MG63 (cell line): Measurements from ENCODE around the gene CHST11. TPM values are rescaled to one million over a fixed set of nuclear protein-coding genes. Genes with fewer than 3 reads are reported as not detected.
A peak's percentile ranks its signal among the peaks of the same experiment; 100 is the strongest.

Experiments
- DNase-seq: peaks from one replicate; pipeline ENCODE4 v3.0.0-alpha.2; 2020
- H3K27me3 ChIP-seq: fragments of 250-450 bp; sonication (Bioruptor Pico); 2 replicates; pipeline ENCODE4 v1.5.1; 2020; ENCODE audit warnings: mild to moderate bottlenecking, moderate library complexity
- H3K36me3 ChIP-seq: fragments of 250-450 bp; sonication (Bioruptor Pico); 2 replicates; pipeline ENCODE4 v1.5.1; 2020; ENCODE audit warnings: mild to moderate bottlenecking, moderate library complexity
- H3K4me3 ChIP-seq: fragments of 250-450 bp; sonication (Bioruptor Pico); 2 replicates; pipeline ENCODE4 v1.5.1; 2020; ENCODE audit warnings: mild to moderate bottlenecking, moderate library complexity
- H3K9me3 ChIP-seq: fragments of 250-450 bp; sonication (Bioruptor Pico); 2 replicates; pipeline ENCODE4 v1.5.1; 2020; ENCODE audit warnings: mild to moderate bottlenecking, moderate library complexity
- total RNA-seq: library from RNA; depleted of rRNA; stranded (reverse); fragments of >200 nt; shearing (Covaris generic); gene quantifications from 2 replicates; pipeline ENCODE4 v1.2.3, GENCODE V29; 2014; ENCODE audit warnings: low replicate concordance

Gene CHST11
- total RNA-seq, 1 experiment from 2014 or later, result 0.13 TPM

DNA sequence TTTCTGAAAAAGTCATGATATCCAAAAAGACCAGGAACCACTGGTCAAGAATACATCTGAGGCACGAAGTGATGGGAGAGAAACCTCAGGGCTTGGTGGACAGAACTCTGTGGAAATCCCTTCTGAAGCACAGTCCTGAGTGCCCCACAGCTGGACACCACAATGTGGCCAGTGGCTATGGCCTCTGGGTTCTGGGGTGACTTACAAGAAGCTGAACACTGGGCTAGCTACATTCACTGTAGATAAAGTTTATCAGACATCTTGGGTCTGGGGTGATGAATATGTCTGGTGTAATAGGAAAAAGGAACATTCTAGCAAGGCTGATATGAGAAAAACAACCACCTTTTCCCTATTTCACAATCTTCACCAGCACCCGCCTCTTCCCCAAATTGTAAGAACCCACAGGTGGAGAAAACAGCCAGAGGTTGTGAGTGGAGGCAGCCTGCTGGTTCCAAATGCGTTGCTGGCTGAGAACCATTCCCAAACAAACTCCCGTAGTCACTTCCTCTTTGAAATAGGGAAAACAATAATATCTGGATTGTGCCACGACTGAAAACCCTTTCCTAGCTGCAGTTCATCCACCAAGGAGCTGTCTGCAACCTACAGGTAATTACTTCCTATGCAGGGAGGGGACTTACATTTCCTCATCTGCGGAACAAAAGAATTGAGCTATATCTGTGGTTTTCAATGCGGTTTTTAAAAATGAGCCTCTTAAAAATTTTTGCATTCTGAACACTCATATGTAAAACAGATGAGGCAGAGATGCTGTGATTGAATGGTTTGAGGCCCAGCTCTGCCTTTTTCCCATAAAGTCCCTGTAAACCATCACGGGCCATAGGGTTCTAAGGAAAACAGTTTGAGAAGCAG is 307.7 kb downstream of the CHST11 start:
- DNase-seq, result no peak
- no peak overlapping the region for H3K4me3 ChIP-seq
- H3K9me3 ChIP-seq, result no peaks in the 10 kb centered on the region
- no peaks in the 10 kb centered on the region for H3K36me3 ChIP-seq
- no peaks in the 10 kb centered on the region for H3K27me3 ChIP-seq

DNA sequence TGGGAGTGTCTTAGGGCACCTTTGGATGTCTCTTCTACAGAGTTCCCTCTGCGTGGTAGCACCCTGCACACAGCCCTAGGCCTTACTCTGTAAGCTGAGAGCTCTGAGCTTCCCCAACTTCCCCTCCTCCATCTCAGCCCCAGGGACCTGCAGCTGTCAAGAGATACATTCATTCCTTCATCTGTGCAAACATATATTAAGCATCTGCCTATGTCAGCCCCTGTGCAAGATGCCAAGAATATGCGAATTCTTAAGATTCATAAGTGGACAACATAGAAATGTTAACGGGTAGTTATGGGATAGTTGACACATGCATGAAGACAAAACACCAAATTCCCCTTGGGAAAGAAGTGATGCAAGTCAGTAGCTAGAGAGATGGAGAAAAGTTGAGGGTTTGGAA is 310.5 kb downstream of the CHST11 start:
- peaks cover 6% of the 10 kb centered on the region for H3K9me3 ChIP-seq
- no peak for DNase-seq
- H3K4me3 ChIP-seq, result no peak overlapping the region
- no peaks in the 10 kb centered on the region for H3K27me3 ChIP-seq
- no peaks in the 10 kb centered on the region for H3K36me3 ChIP-seq

- no peaks in the 10 kb centered on the region for H3K36me3 ChIP-seq
- peaks cover 11% of the 10 kb centered on the region for H3K9me3 ChIP-seq
- DNase-seq, result no peak
- H3K4me3 ChIP-seq, result no peak overlapping the region
- no peaks in the 10 kb centered on the region for H3K27me3 ChIP-seq
These were observed 311.3 kb downstream of the CHST11 start for GRCh38 chr12:104768033-104768432.

DNA sequence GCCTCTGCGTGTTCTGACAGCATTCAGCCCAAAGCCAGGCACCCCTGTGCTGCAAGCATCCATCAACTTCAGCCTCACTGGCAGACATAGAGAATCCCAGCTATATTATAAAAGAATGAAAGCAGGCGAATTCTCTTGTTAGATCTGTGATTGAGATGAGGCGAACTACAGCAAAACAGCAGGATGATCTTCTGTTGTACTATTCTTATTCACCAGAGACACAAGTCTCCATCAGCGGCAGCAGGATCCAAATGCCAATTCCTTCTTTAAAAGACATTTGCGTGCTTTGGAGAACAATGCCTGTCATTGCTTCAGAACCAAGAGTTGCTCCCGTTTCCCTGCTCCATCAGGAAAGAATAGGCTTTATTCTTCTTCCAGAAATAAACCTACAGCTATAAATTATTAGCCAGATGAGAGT is 312.4 kb downstream of the CHST11 start:
- no peaks in the 10 kb centered on the region for H3K36me3 ChIP-seq
- no peak for DNase-seq
- no peaks in the 10 kb centered on the region for H3K27me3 ChIP-seq
- no peak overlapping the region for H3K4me3 ChIP-seq
- H3K9me3 ChIP-seq, result peaks cover 11% of the 10 kb centered on the region

DNA sequence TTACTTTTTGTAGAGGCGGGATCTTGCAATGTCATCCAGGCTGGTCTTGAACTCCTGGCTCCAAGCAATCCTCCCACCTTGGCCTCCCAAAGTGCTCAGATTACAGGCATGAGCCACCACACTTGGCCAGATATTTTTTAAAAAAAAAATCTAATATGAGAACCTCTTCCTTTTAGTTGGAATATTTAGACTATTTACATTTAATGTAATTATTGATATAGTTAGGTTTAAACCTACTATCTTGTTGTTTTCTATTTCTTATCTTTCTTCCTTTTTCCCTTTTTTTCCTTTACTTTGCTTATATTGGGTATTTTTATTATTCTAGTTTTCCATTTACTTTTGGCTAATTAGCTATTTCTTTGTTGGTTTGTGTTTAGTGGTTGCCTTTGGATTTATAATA is 315.6 kb downstream of the CHST11 start:
- Histone ChIP-seq H3K9me3 (peaks cover 11% of the 10 kb centered on the region), H3K4me3 (no peak overlapping the region), H3K36me3 (no peaks in the 10 kb centered on the region), H3K27me3 (no peaks in the 10 kb centered on the region)
- no peak for DNase-seq

GRCh38 chr12:104775731-104776231 is 319.0 kb downstream of the CHST11 start:
- DNase-seq, result no peak
- Histone ChIP-seq H3K4me3 (no peak overlapping the region), H3K36me3 (no peaks in the 10 kb centered on the region), H3K9me3 (peaks cover 11% of the 10 kb centered on the region), H3K27me3 (no peaks in the 10 kb centered on the region)

GRCh38 chr12:104779134-104779533 is 322.4 kb downstream of the CHST11 start:
- H3K36me3 ChIP-seq, result no peaks in the 10 kb centered on the region
- H3K9me3 ChIP-seq, result no peaks in the 10 kb centered on the region
- no peak overlapping the region for H3K4me3 ChIP-seq
- H3K27me3 ChIP-seq, result no peaks in the 10 kb centered on the region
- no peak for DNase-seq

DNA sequence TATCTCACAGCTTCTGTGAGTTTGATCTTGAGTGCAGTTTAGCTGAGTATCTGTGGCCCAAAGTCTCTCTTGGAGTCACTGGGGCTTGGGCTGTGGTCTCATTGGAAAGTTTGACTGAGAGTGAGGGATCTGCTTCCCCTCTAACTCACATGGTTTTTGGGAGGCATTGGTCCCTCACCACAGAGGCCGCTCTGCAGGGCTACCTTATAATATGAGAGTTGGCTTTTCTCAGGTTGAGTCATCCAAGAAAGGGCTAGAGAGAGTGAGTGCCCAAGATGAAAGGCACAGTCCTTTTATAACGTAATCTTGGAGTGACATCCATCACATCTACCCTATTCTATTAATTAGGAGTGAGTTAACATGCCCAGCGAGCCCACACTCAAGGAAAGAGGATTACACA is 325.5 kb downstream of the CHST11 start:
- DNase-seq, result no peak
- no peak overlapping the region for H3K4me3 ChIP-seq
- no peaks in the 10 kb centered on the region for H3K36me3 ChIP-seq
- H3K9me3 ChIP-seq, result no peaks in the 10 kb centered on the region
- no peaks in the 10 kb centered on the region for H3K27me3 ChIP-seq

- Histone ChIP-seq H3K27me3 (no peaks in the 10 kb centered on the region), H3K9me3 (no peaks in the 10 kb centered on the region), H3K36me3 (no peaks in the 10 kb centered on the region), H3K4me3 (no peak overlapping the region)
- DNase-seq, result no peak
These were observed 327.8 kb downstream of the CHST11 start for GRCh38 chr12:104784592-104784991.

DNA sequence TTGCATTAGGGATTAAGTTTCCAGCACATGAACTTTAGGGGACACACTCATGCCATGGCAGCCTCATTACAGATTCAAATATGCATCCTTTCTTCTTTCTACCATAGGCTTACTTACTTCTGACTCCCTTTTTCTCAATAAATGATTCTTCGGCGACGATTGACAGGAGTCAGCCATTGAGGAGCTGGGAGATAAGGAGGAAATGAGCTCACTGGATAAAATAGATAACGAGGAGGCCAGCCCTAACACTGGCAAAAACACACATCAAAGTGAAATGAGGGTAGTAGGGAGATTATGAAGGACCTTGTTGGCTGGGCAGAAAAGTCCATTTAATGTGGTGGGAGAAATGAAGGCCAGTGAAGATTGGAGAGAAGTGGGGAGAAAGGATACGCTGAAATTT is 329.1 kb downstream of the CHST11 start:
- Histone ChIP-seq H3K36me3 (no peaks in the 10 kb centered on the region), H3K27me3 (no peaks in the 10 kb centered on the region), H3K4me3 (no peak overlapping the region), H3K9me3 (no peaks in the 10 kb centered on the region)
- DNase-seq, result no peak

- no peaks in the 10 kb centered on the region for H3K27me3 ChIP-seq
- no peaks in the 10 kb centered on the region for H3K9me3 ChIP-seq
- no peak overlapping the region for H3K4me3 ChIP-seq
- no peak for DNase-seq
- H3K36me3 ChIP-seq, result no peaks in the 10 kb centered on the region
These were observed 329.6 kb downstream of the CHST11 start for GRCh38 chr12:104786352-104786751.

DNA sequence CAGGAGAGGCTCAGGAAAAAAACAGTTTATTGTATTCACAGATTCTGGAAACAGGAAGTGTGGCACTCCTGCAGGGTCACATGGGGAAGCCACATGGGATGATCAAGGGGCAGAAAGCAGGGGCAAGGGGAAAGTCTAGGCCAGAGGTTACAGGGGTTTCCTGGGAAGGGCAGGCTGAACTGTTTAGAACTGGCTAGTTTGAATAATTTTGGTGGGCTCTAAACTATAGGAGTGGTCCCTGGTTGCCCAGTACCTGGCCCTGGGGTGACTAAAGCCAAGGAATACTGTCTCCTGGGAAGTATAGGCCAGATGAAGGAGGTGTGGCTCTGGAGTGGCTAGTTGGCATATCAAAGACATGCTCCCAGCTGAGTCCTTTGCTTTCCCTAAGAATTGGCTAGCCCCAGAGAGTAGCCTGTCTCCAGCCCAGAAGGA is 332.1 kb downstream of the CHST11 start:
- DNase-seq, result no peak
- no peaks in the 10 kb centered on the region for H3K9me3 ChIP-seq
- H3K36me3 ChIP-seq, result no peaks in the 10 kb centered on the region
- no peak overlapping the region for H3K4me3 ChIP-seq
- H3K27me3 ChIP-seq, result no peaks in the 10 kb centered on the region

GRCh38 chr12:104790296-104791125 is 333.8 kb downstream of the CHST11 start:
- peak; percentile 13 for DNase-seq
- H3K36me3 ChIP-seq, result no peaks in the 10 kb centered on the region
- H3K9me3 ChIP-seq, result no peaks in the 10 kb centered on the region
- H3K4me3 ChIP-seq, result no peak overlapping the region
- no peaks in the 10 kb centered on the region for H3K27me3 ChIP-seq

GRCh38 chr12:104792570-104792969 is 335.8 kb downstream of the CHST11 start:
- Histone ChIP-seq H3K4me3 (no peak overlapping the region), H3K27me3 (no peaks in the 10 kb centered on the region), H3K9me3 (no peaks in the 10 kb centered on the region), H3K36me3 (no peaks in the 10 kb centered on the region)
- DNase-seq, result peak; percentile 81

- peak; percentile 93 for DNase-seq
- no peaks in the 10 kb centered on the region for H3K9me3 ChIP-seq
- H3K4me3 ChIP-seq, result no peak overlapping the region
- H3K36me3 ChIP-seq, result no peaks in the 10 kb centered on the region
- no peaks in the 10 kb centered on the region for H3K27me3 ChIP-seq
These were observed 336.5 kb downstream of the CHST11 start for GRCh38 chr12:104793285-104793684.

DNA sequence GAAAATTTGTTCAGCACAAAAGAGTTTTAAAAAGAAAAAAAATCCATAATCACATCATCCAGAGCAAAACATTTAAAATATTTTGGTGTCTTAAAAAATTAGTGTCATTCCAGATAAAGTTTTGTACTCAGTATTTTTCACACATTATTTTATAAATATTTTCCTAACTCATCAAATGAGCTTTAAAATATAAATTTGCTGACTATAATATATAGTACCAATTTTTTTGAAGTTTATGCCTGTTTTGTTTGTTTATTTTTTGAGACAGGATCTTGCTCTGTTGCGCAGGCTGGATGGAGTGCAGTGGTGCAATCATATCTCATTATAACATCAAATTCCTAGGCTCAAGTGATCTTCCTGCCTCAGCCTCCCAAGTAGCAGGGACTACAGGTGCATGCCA is 337.2 kb downstream of the CHST11 start:
- Histone ChIP-seq H3K9me3 (no peaks in the 10 kb centered on the region), H3K4me3 (no peak overlapping the region), H3K27me3 (no peaks in the 10 kb centered on the region), H3K36me3 (no peaks in the 10 kb centered on the region)
- DNase-seq, result no peak

GRCh38 chr12:104796475-104796862 is 339.7 kb downstream of the CHST11 start:
- peak; percentile 28 for DNase-seq
- H3K4me3 ChIP-seq, result no peak overlapping the region
- no peaks in the 10 kb centered on the region for H3K9me3 ChIP-seq
- no peaks in the 10 kb centered on the region for H3K36me3 ChIP-seq
- no peaks in the 10 kb centered on the region for H3K27me3 ChIP-seq
